VCaP (cell line): ENCODE measurements around the gene NEO1.

Experiments
- H3K27ac ChIP-seq: fragments of 450-650 bp; 2 replicates; pipeline ENCODE4 v1.5.1; 2017
- TF ChIP-seq, protein P1 (sequence below): fragments of 450-650 bp; conservative IDR thresholded peaks from 2 replicates; pipeline ENCODE4 v1.5.1; 2017; ENCODE audit warnings: mild to moderate bottlenecking, moderate library complexity

The NEO1 gene

GRCh38 chr15:73028831-73029451 is 23.3 kb upstream of the NEO1 start:
- no peak overlapping the region for H3K27ac ChIP-seq
- TF ChIP-seq, protein P1, sequence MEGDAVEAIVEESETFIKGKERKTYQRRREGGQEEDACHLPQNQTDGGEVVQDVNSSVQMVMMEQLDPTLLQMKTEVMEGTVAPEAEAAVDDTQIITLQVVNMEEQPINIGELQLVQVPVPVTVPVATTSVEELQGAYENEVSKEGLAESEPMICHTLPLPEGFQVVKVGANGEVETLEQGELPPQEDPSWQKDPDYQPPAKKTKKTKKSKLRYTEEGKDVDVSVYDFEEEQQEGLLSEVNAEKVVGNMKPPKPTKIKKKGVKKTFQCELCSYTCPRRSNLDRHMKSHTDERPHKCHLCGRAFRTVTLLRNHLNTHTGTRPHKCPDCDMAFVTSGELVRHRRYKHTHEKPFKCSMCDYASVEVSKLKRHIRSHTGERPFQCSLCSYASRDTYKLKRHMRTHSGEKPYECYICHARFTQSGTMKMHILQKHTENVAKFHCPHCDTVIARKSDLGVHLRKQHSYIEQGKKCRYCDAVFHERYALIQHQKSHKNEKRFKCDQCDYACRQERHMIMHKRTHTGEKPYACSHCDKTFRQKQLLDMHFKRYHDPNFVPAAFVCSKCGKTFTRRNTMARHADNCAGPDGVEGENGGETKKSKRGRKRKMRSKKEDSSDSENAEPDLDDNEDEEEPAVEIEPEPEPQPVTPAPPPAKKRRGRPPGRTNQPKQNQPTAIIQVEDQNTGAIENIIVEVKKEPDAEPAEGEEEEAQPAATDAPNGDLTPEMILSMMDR = no peak

GRCh38 chr15:73030122-73030679 is 22.1 kb upstream of the NEO1 start:
- TF ChIP-seq, protein P1 = no peak
- H3K27ac ChIP-seq = no peak overlapping the region

- no peak overlapping the region for H3K27ac ChIP-seq
- TF ChIP-seq, protein P1 = no peak
Measured at GRCh38 chr15:73031648-73032047, 20.6 kb upstream of the NEO1 start.

DNA sequence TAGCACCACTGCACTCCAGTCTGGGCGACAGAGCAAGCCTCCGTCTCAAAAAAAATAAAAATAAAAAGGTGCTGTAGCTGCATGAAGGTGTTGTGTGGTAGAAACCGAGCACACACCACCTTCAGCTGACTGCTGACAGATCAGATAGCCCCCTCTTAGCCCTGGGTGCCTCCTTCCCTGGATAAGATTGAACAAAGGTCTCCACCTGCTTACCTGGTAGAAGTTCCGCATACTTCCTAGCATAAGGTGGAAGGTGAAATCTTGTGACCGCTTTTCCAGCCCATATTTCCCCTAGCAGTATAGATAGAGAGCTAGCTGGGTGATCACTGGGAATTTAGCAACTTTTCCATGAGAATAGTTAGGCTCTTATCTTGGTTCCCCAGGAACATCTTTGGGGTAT is 18.7 kb upstream of the NEO1 start:
- H3K27ac ChIP-seq = no peak overlapping the region
- TF ChIP-seq, protein P1 = no peak

DNA sequence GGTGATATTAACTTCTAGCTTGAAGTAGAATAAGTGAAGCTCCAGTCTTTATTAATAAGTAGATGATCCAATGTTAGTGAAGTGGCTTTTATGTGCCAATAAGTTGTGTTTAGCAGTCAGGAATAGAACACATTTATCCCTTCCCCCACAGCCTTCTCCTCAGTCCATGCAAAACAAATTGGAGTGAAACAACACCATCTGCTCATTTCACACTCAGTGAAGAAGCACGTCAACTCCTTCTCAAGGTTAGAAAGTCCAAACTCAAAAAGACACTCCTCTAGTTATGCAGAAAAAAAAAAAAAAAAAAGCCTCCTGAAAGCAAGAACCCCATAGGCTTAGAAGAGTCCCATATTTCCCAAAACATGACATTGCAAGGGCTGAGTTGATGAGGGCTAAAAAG is 18.0 kb upstream of the NEO1 start:
- TF ChIP-seq, protein P1 = no peak
- no peak overlapping the region for H3K27ac ChIP-seq

DNA sequence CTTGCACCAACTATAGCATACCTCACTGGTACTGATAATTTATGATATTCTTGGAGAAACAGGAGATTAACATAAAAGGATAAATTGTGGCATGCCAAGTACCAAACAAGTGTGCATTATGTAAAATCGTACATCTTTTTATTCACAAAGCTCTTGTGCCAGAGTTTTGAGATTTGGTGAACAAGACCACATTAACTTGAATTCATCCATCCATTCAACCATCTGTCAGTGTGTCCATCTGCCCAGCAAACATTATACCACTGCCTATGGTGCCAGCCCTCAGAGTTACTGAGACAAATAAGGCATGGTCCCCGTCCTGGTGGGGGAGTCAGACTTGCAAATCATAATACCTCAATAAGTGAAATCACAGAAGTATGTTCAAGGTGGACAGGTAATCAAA is 17.0 kb upstream of the NEO1 start:
- no peak overlapping the region for H3K27ac ChIP-seq
- TF ChIP-seq, protein P1 = no peak

DNA sequence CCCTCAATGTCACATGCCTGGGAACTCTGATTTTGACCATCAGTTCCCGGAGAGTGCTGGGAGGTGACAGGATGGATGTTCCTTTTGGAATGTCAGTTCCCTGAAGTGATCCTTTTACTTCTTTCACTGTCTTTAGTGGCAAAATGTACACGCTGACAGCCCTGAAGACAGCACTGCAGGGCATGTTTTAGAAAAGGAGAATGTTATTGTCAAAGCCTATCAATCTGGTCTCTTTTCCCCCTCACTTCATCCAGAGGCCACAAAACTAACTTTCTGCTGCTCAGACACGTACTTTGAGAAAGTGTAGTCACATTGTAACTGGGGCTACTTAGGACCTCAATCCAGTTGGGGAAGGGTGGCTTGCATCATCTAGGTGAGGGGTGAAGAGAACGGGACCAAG is 14.0 kb upstream of the NEO1 start:
- TF ChIP-seq, protein P1 = no peak
- no peak overlapping the region for H3K27ac ChIP-seq
